Activated B cell treated with CpG ODN at 0.5 μM for 24 hours (primary cell): Measurements from ENCODE around the gene ZNF860. TPM values are rescaled to one million over a fixed set of nuclear protein-coding genes. Genes with fewer than 3 reads are reported as not detected.

ENCODE experiments used
- ATAC-seq: fragments of 200-7000 bp; cut with Tn5 transposase; one replicate; pipeline ENCODE4 v1.10.0; 2021; ENCODE audit warnings: low read depth, mild to moderate bottlenecking, moderate library complexity
- CTCF ChIA-PET: fragments of 350-600 bp; sonication (Branson Sonifier 250); formaldehyde crosslinking; loops from one replicate; lab custom pipeline; 2021; ENCODE audit warnings: antibody characterized with exemption; lab: Charles Lee
- POLR2A ChIA-PET: fragments of 350-600 bp; sonication (Branson Sonifier 250); formaldehyde crosslinking; loops from one replicate; lab custom pipeline; 2021; ENCODE audit warnings: antibody characterized with exemption; lab: Charles Lee
- DNase-seq: peaks from one replicate; pipeline ENCODE4 v3.0.0; 2022
- H3K27ac Mint-ChIP-seq: one replicate; pipeline ENCODE4 v1.8.0; 2020; ENCODE audit warnings: mixed read lengths
- H3K27me3 Mint-ChIP-seq: one replicate; pipeline ENCODE4 v1.8.0; 2021; ENCODE audit warnings: mixed read lengths
- H3K36me3 Mint-ChIP-seq: one replicate; pipeline ENCODE4 v1.8.0; 2021; ENCODE audit warnings: low read depth, mixed read lengths
- H3K4me1 Mint-ChIP-seq: one replicate; pipeline ENCODE4 v1.8.0; 2021; ENCODE audit warnings: mixed read lengths
- H3K4me3 Mint-ChIP-seq: one replicate; pipeline ENCODE4 v1.8.0; 2020; ENCODE audit warnings: mild to moderate bottlenecking, mixed read lengths
- H3K9me3 Mint-ChIP-seq: one replicate; pipeline ENCODE4 v1.8.0; 2020; ENCODE audit warnings: mixed read lengths
- CTCF ChIP-seq: fragments of 200-600 bp; IDR thresholded peaks from one replicate; pipeline ENCODE4 v1.8.0; 2022; ENCODE audit warnings: antibody characterized with exemption, mild to moderate bottlenecking
- intact Hi-C: fragments of 100-400 bp; cut with micrococcal nuclease; formaldehyde crosslinking; loops from one replicate; pipeline ENCODE4 v1.15.1; 2024
- total RNA-seq: library from RNA; stranded (reverse); gene quantifications from 2 replicates; pipeline ENCODE4 v1.2.3, GENCODE V29; 2022

The ZNF860 gene
- total RNA-seq, 1 donor from 2014 or later, result 19.1 TPM

- Mint-ChIP-seq H3K27ac (no peak overlapping the region), H3K9me3 (peaks cover 9% of the 10 kb centered on the region), H3K4me3 (no peak overlapping the region), H3K27me3 (no peaks in the 10 kb centered on the region), H3K36me3 (peaks cover 6% of the 10 kb centered on the region), H3K4me1 (peaks cover 9% of the 10 kb centered on the region)
- DNase-seq (no peak), ATAC-seq (no peak)
- intact Hi-C loops, result no loop called here
- CTCF ChIA-PET, result no interaction called here
- no peak for TF ChIP-seq CTCF
- POLR2A ChIA-PET, result no interaction called here
These were observed 56.4 kb downstream of the ZNF860 start for GRCh38 chr3:32037932-32038267.

- intact Hi-C loops, result no loop called here
- no peaks in the 10 kb centered on the region for H3K27me3 Mint-ChIP-seq
- ATAC-seq (no peak), DNase-seq (no peak)
- peaks cover 6% of the 10 kb centered on the region for H3K36me3 Mint-ChIP-seq
- ChIA-PET CTCF (no interaction called here), POLR2A (no interaction called here)
- H3K4me3 Mint-ChIP-seq, result no peak overlapping the region
- no peak overlapping the region for H3K27ac Mint-ChIP-seq
- peaks cover 8% of the 10 kb centered on the region for H3K4me1 Mint-ChIP-seq
- TF ChIP-seq CTCF, result no peak
- peaks cover 11% of the 10 kb centered on the region for H3K9me3 Mint-ChIP-seq
These were observed 59.8 kb downstream of the ZNF860 start for GRCh38 chr3:32041316-32041715.

Other genes with a start within 250 kb of the ZNF860 start
- 125 and 137 TPM in 2 replicates for gene OSBPL10, start 488 bp upstream of the ZNF860 start, total RNA-seq
- gene GPD1L, start 124.9 kb downstream of the ZNF860 start, total RNA-seq, result 8.2 and 9.6 TPM in 2 replicates